IPS-15b (cell line): ENCODE data around the gene AIPL1.
"Not testable (repeated sequence)": the region's sequence is repeated elsewhere in the genome, so short reads cannot be mapped to it uniquely, and the experiment has no call there.

ENCODE experiments used
- H3K27me3 ChIP-seq: one replicate; pipeline ENCODE4 v1.6.1; 2013; ENCODE audit warnings: low read length; ENCODE audit not compliant: control insufficient read depth, insufficient read depth
- H3K36me3 ChIP-seq: one replicate; pipeline ENCODE4 v1.6.1; 2013; ENCODE audit warnings: low read length; ENCODE audit not compliant: control insufficient read depth, insufficient read depth
- H3K4me1 ChIP-seq: one replicate; pipeline ENCODE4 v1.6.1; 2013; ENCODE audit warnings: mild to moderate bottlenecking, low read length; ENCODE audit not compliant: control insufficient read depth, insufficient read depth
- H3K4me3 ChIP-seq: one replicate; pipeline ENCODE4 v1.5.1; 2013; ENCODE audit warnings: low read depth, low read length
- H3K9ac ChIP-seq: one replicate; pipeline ENCODE4 v1.6.1; 2013; ENCODE audit warnings: low read depth, mild to moderate bottlenecking, low read length
- H3K9me3 ChIP-seq: one replicate; pipeline ENCODE4 v1.6.1; 2013; ENCODE audit warnings: mild to moderate bottlenecking, low read length; ENCODE audit not compliant: control insufficient read depth, insufficient read depth

The AIPL1 gene

GRCh38 chr17:6435051-6435450, at the start of gene AIPL1:
Gene AIPL1 (minus strand): TSS chr17:6435121. CDS start chr17:6435104, 17 bp downstream.
- no peak within 1 kb of the TSS for H3K4me3 ChIP-seq

GRCh38 chr17:6483507-6483906, 48.6 kb upstream of the AIPL1 start:
- H3K9ac ChIP-seq, result no peak overlapping the region
- no peaks in the 10 kb centered on the region for H3K36me3 ChIP-seq
- peaks cover 11% of the 10 kb centered on the region for H3K4me1 ChIP-seq
- no peak overlapping the region for H3K4me3 ChIP-seq
- H3K9me3 ChIP-seq, result no peaks in the 10 kb centered on the region
- H3K27me3 ChIP-seq, result no peaks in the 10 kb centered on the region

More at GRCh38 chr17:6435051-6435450, at the start of gene AIPL1:
- no peak within 1 kb of the TSS for H3K9ac ChIP-seq
- no peaks in the 10 kb centered on the region for H3K36me3 ChIP-seq
- no peaks in the 10 kb centered on the region for H3K9me3 ChIP-seq
- H3K4me1 ChIP-seq, result peaks cover 10% of the 10 kb centered on the region
- no peaks in the 10 kb centered on the region for H3K27me3 ChIP-seq

GRCh38 chr17:6482796-6483195, 47.9 kb upstream of the AIPL1 start:
- H3K36me3 ChIP-seq, H3K9ac ChIP-seq, H3K4me3 ChIP-seq, H3K9me3 ChIP-seq, H3K27me3 ChIP-seq: not testable (repeated sequence)
- H3K4me1 ChIP-seq, result peaks cover 10% of the 10 kb centered on the region

- Histone ChIP-seq H3K9ac (no peak overlapping the region), H3K9me3 (no peaks in the 10 kb centered on the region), H3K4me3 (no peak overlapping the region), H3K27me3 (no peaks in the 10 kb centered on the region), H3K36me3 (no peaks in the 10 kb centered on the region), H3K4me1 (peaks cover 8% of the 10 kb centered on the region)
Measured at GRCh38 chr17:6482105-6482455, 47.2 kb upstream of the AIPL1 start.

GRCh38 chr17:6480303-6480675, 45.4 kb upstream of the AIPL1 start:
- no peak overlapping the region for H3K9ac ChIP-seq

GRCh38 chr17:6479622-6480302, 44.8 kb upstream of the AIPL1 start:
- Histone ChIP-seq H3K9me3 (no peaks in the 10 kb centered on the region), H3K27me3 (no peaks in the 10 kb centered on the region), H3K36me3 (no peaks in the 10 kb centered on the region), H3K4me1 (peaks cover 10% of the 10 kb centered on the region), H3K4me3 (no peak overlapping the region), H3K9ac (no peak overlapping the region)

More at GRCh38 chr17:6480303-6480675, 45.4 kb upstream of the AIPL1 start:
- H3K27me3 ChIP-seq, result no peaks in the 10 kb centered on the region
- H3K9me3 ChIP-seq, result no peaks in the 10 kb centered on the region
- no peak overlapping the region for H3K4me3 ChIP-seq
- H3K36me3 ChIP-seq, result no peaks in the 10 kb centered on the region
- peaks cover 8% of the 10 kb centered on the region for H3K4me1 ChIP-seq

- no peaks in the 10 kb centered on the region for H3K27me3 ChIP-seq
- H3K9ac ChIP-seq, result no peak overlapping the region
- no peaks in the 10 kb centered on the region for H3K36me3 ChIP-seq
- H3K4me1 ChIP-seq, result peaks cover 10% of the 10 kb centered on the region
- no peak overlapping the region for H3K4me3 ChIP-seq
- no peaks in the 10 kb centered on the region for H3K9me3 ChIP-seq
Measured at GRCh38 chr17:6478486-6478885, 43.6 kb upstream of the AIPL1 start.

- Histone ChIP-seq H3K27me3 (no peaks in the 10 kb centered on the region), H3K36me3 (no peaks in the 10 kb centered on the region), H3K4me1 (peaks cover 12% of the 10 kb centered on the region), H3K9me3 (no peaks in the 10 kb centered on the region), H3K9ac (no peak overlapping the region), H3K4me3 (no peak overlapping the region)
Measured at GRCh38 chr17:6477831-6478383, 43.0 kb upstream of the AIPL1 start.

GRCh38 chr17:6476810-6477179, 41.9 kb upstream of the AIPL1 start:
- Histone ChIP-seq H3K27me3 (no peaks in the 10 kb centered on the region), H3K9ac (no peak overlapping the region), H3K4me3 (no peak overlapping the region), H3K9me3 (no peaks in the 10 kb centered on the region), H3K4me1 (peaks cover 18% of the 10 kb centered on the region), H3K36me3 (no peaks in the 10 kb centered on the region)

GRCh38 chr17:6476076-6476809, 41.3 kb upstream of the AIPL1 start:
- peaks cover 19% of the 10 kb centered on the region for H3K4me1 ChIP-seq
- H3K27me3 ChIP-seq, result no peaks in the 10 kb centered on the region
- no peak overlapping the region for H3K9ac ChIP-seq
- no peaks in the 10 kb centered on the region for H3K36me3 ChIP-seq
- no peaks in the 10 kb centered on the region for H3K9me3 ChIP-seq
- H3K4me3 ChIP-seq, result no peak overlapping the region

- Histone ChIP-seq H3K4me1 (peaks cover 17% of the 10 kb centered on the region), H3K9ac (no peak overlapping the region), H3K27me3 (no peaks in the 10 kb centered on the region), H3K9me3 (no peaks in the 10 kb centered on the region), H3K36me3 (no peaks in the 10 kb centered on the region), H3K4me3 (no peak overlapping the region)
Measured at GRCh38 chr17:6475411-6475810, 40.5 kb upstream of the AIPL1 start.

- peaks cover 13% of the 10 kb centered on the region for H3K4me1 ChIP-seq
- no peak overlapping the region for H3K4me3 ChIP-seq
- no peaks in the 10 kb centered on the region for H3K27me3 ChIP-seq
- H3K9ac ChIP-seq, result no peak overlapping the region
- H3K36me3 ChIP-seq, result no peaks in the 10 kb centered on the region
- H3K9me3 ChIP-seq, result no peaks in the 10 kb centered on the region
Measured at GRCh38 chr17:6474906-6475305, 40.0 kb upstream of the AIPL1 start.
